Measurements from ENCODE around the gene NEK9. TPM values are rescaled to one million over a fixed set of nuclear protein-coding genes. Genes with fewer than 3 reads are reported as not detected.
"Not testable (repeated sequence)": the region's sequence is repeated elsewhere in the genome, so short reads cannot be mapped to it uniquely, and the experiment has no call there.

Gene NEK9
- total RNA-seq, 1 donor from 2014 or later: 89.2 TPM

DNA sequence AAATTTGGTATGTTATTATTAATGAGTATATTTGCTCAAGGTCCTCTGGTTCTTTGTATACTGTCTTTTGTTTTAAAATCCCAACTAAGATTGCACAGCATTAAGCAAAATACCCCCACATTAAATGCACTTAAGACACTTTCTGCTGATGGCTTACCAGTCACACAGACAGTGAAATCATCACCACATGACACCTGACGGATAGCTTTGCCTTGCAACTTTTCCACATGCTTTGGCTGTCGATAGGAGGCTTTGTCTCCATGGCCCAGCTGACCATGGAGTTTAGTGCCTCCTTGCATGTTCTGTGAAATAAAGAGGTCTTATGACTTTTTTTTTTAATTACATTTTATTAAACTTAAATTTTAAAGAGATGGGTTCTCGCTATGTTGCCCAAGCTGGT, 19.7 kb downstream of the NEK9 start:
- no peak for DNase-seq (ENCODE audit: low spot score)

DNA sequence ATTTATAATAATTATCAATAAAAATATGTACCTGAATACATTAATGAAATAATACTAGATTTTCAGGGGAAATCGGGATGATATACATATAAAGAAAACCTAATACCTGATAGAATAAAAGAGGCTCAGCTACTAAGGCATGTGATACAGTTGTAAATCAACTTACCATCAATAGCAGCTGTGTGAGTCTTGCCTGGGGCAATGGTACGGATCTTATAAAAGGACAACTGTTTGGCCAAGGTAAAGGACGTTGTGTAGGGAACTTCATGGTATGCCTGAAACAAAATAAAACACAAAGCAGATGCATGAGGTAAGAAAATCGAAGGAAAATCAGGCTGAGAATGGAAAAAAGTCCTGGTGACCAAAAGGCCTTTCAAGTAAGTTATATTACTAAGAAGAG, 25.4 kb downstream of the NEK9 start:
- DNase-seq (ENCODE audit: low spot score): no peak

DNA sequence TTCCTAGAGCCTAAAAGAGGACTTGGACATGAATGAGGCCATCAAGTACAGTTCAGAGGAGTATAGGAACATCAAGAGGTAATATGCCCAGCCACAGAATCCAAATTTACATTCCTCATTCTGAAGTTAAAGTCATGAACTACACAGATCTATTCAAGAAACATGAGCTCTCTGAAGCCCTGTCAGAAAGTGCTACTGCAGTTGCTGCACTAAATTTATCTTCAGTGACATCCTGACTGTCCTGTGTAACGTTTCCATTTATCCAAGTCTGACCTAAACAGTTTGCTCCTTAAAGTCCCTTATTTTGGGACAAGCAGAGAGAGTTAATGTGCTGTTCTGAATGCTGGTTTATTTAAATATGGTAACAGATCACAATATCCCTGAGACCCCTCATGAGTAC, 28.2 kb downstream of the NEK9 start:
- no peak for DNase-seq (ENCODE audit: low spot score)

GRCh38 chr14:75098212-75098611, 28.6 kb downstream of the NEK9 start:
- no peak for DNase-seq (ENCODE audit: low spot score)

DNA sequence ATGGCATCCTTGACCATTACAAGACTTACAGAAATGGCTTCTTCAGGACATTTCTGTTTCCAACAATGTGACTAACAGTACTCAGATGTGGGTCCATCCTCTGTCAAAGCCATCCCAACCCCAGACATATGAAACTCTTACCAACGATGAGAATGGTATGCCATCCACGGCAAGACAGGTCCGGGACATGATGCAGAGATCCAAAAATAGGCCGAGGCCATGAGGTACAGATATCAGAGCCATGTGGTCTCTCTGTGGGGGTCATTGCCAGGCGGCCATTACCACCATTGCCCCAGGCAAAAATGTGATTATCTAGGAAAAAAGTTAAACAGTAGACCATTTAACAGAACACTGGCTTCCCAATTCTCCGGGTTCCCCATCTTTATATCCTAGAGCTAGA, 29.9 kb downstream of the NEK9 start:
- no peak for DNase-seq (ENCODE audit: low spot score)

DNA sequence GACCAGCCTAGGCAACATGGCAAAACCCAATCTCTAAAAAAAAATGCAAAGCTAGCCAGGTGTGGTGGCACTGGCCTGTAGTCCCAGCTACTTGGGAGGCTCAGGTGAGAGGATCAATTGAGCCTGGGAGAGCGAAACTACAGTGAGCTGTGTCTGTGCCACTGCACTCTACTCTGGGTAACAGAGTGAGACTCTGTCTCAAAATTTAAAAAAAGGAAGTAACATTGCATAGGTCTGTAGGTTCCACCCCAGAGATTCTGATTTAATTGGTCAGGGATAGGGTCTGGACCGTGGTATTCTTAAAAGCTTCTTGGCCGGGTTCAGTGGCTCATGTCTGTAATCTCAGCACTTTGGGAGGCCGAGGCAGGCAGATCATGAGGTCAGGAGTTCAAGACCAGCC, 31.2 kb downstream of the NEK9 start:
- DNase-seq (ENCODE audit: low spot score): no peak

GRCh38 chr14:75094896-75095295, 32.0 kb downstream of the NEK9 start:
- DNase-seq (ENCODE audit: low spot score): no peak

- DNase-seq (ENCODE audit: low spot score): no peak
Measured at GRCh38 chr14:75092698-75093097, 34.1 kb downstream of the NEK9 start.

DNA sequence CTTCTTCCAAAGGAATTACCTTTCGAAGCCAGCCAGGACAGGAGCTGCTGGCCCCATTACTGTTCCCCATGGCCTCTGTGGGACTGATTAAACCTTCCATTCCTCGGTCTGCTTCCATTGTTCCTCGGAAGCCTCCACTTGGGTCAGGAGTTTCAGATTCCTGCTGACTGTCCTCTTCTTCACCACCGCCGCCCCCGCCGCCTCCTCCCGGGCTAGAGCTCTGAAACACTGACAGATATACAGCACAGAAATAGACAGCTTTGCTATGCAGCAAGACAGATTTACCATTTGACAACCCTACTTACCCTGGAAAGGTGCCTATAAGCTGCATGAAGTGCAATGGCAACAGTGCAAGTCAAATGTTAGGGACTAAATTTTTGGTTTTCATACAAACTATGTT, 35.6 kb downstream of the NEK9 start:
- no peak for DNase-seq (ENCODE audit: low spot score)

- DNase-seq (ENCODE audit: low spot score): no peak
Measured at GRCh38 chr14:75090353-75090752, 36.5 kb downstream of the NEK9 start.

- DNase-seq (ENCODE audit: low spot score): peak; percentile 59
Measured at GRCh38 chr14:75088566-75089373, 38.1 kb downstream of the NEK9 start.

GRCh38 chr14:75088153-75088552, 38.7 kb downstream of the NEK9 start:
- DNase-seq (ENCODE audit: low spot score): no peak

GRCh38 chr14:75084513-75084912, 42.3 kb downstream of the NEK9 start:
- no peak for DNase-seq (ENCODE audit: low spot score)

DNA sequence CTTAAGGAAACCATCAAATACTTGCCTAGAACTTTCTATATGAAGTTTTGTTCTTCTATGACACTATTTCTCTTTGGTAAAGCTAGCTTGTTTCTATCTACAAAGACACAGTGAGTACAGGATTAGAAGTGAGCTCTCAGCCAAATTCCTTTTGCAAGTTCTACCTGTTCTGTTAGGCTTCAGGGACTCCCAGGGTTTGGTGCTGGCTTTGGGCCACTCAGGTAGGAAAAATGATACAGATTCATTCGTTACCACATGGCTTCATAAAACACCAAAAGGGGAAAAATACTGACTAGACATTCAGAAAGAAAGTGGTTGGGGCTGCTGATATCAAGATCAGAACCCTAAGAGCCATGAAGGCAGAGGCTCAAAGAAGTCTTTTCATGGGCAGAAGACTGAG, 43.6 kb downstream of the NEK9 start:
- DNase-seq (ENCODE audit: low spot score): no peak

DNA sequence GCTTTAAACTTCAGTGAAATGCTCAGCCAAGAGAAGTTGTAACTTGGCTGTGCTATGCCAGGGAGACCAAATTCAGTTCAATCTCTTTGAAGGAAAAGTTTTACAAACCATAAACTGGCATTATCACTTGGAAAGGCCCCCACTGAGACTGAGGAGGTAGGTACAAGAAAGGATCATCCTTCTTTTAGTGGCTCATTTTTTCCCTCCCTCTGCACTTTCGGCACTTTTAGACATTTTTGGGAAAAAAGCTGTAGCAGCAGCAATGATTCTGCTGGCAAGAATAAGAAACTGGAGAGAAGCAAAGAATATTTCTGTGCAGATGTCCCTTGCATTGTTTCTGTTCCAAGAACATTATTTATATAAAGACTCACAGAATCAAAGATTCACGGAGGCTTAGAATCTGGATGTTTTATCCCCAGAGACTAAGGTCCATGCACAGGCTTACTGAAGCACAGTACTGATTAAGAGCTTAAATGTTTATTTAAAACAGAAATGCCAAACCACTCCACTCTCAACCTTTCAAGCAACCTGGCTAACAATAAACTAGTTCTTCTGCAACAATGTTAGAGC, 45.1 kb downstream of the NEK9 start:
- DNase-seq (ENCODE audit: low spot score): no peak

- no peak for DNase-seq (ENCODE audit: low spot score)
Measured at GRCh38 chr14:75079521-75079920, 47.3 kb downstream of the NEK9 start.

GRCh38 chr14:75077794-75078193, 49.1 kb downstream of the NEK9 start:
- no peak for DNase-seq (ENCODE audit: low spot score)

GRCh38 chr14:75070383-75070782, 56.5 kb downstream of the NEK9 start:
- DNase-seq (ENCODE audit: low spot score): no peak

DNA sequence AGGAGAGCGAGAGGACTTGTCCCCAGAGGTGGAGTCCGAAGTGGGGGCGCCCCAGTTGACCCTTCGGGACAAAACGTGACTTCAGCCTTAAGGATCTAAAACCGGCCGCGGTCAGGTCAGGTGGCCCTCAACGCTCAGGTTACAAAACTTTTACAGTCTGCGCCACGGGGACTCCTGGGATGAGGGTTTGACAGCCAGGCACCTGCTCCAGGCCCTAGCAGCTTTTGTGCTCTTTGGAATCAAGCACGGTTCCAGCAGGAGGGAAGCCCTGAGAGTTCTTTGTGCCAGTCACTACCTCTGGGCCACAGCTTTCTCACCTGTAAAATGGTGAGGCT, 57.1 kb downstream of the NEK9 start:
- DNase-seq (ENCODE audit: low spot score): no peak

- peak; percentile 95 for DNase-seq (ENCODE audit: low spot score)
Measured at GRCh38 chr14:75069121-75069810, 57.6 kb downstream of the NEK9 start, which contains the start of gene ZC2HC1C. Gene ZC2HC1C (plus strand): TSS chr14:75069641. CDS start chr14:75070574, 933 bp downstream.

DNA sequence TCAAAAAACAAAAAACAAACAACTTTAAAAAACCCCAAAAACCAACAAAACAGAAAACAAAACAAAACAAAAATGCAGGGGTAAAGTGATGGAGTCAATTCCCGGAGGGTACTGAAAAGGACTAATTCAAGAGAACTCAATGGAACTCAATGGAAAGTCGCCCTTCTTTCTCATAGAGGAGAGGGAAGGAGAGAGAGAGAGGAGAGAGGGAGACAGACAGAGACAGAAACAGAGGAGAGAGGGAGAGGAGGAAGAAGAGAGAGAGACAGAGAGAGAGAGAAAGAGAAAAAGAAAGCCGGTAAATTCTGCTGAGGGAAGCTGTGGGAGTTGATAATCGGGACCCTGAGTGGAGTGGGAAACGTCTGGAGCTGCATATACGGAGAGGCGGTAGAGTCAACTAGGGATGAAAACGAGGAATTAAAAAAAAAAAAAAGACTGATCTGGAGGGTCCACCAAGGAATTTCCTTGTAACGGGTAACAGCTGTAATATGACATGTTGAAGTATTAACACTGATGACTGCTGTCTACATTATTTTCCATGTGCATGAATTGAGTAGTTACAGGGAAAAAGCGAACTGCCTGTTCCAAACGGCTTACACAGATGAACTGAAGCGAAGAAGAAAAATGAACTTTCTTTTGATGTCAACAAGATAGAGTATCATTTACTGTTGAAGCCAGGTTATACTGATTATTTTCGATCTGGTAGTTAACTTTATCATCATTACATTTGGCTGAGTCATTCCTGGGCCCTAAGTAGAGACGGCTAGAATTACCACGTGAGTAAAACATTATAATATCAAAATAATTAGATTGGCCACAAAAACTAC, 58.3 kb downstream of the NEK9 start:
- DNase-seq (ENCODE audit: low spot score): no peak

GRCh38 chr14:75067765-75068164, 59.1 kb downstream of the NEK9 start:
- not testable (repeated sequence) for DNase-seq (ENCODE audit: low spot score)
